HG03060 (cell line): ENCODE measurements around the gene ZNF681.
"Not testable (repeated sequence)": the region's sequence is repeated elsewhere in the genome, so short reads cannot be mapped to it uniquely, and the experiment has no call there.

Source experiments
- ATAC-seq: cut with Tn5 transposase; IDR thresholded peaks from one replicate; pipeline ENCODE4 v1.9.1; 2021; ENCODE audit warnings: low read depth, moderate number of reproducible peaks; ENCODE audit not compliant: unreplicated experiment

Gene ZNF681

GRCh38 chr19:23774524-23774971 is 15.9 kb upstream of the ZNF681 start:
- ATAC-seq, result no peak

GRCh38 chr19:23774106-23774505 is 15.4 kb upstream of the ZNF681 start:
- ATAC-seq, result no peak

- ATAC-seq, result no peak
These were observed 14.0 kb upstream of the ZNF681 start for GRCh38 chr19:23772675-23773063.

GRCh38 chr19:23771761-23772674 is 13.3 kb upstream of the ZNF681 start:
- ATAC-seq, result no peak

GRCh38 chr19:23771316-23771715 is 12.6 kb upstream of the ZNF681 start:
- no peak for ATAC-seq

- no peak for ATAC-seq
These were observed 12.1 kb upstream of the ZNF681 start for GRCh38 chr19:23770672-23771250.

GRCh38 chr19:23769691-23770468 is 11.2 kb upstream of the ZNF681 start:
- ATAC-seq, result no peak

GRCh38 chr19:23766951-23767350 is 8.3 kb upstream of the ZNF681 start:
- ATAC-seq, result no peak

GRCh38 chr19:23764781-23765180 is 6.1 kb upstream of the ZNF681 start:
- ATAC-seq, result no peak

- ATAC-seq, result no peak
These were observed 4.4 kb upstream of the ZNF681 start for GRCh38 chr19:23762884-23763711.

- no peak for ATAC-seq
These were observed 3.8 kb upstream of the ZNF681 start for GRCh38 chr19:23762548-23762883.

- ATAC-seq, result not testable (repeated sequence)
These were observed 1.6 kb upstream of the ZNF681 start for GRCh38 chr19:23760326-23760725.

- ATAC-seq, result not testable (repeated sequence)
These were observed 15.0 kb downstream of the ZNF681 start for GRCh38 chr19:23743633-23744232.

GRCh38 chr19:23730729-23731465 is 27.8 kb downstream of the ZNF681 start:
- ATAC-seq, result not testable (repeated sequence)

- not testable (repeated sequence) for ATAC-seq
These were observed 34.5 kb downstream of the ZNF681 start for GRCh38 chr19:23724161-23724560.

- ATAC-seq, result no peak
These were observed 39.9 kb downstream of the ZNF681 start for GRCh38 chr19:23718802-23719201.

- ATAC-seq, result no peak
These were observed 41.9 kb downstream of the ZNF681 start for GRCh38 chr19:23716792-23717191.

- no peak for ATAC-seq
These were observed 49.3 kb downstream of the ZNF681 start for GRCh38 chr19:23709347-23709746.

GRCh38 chr19:23706657-23707056 is 52.0 kb downstream of the ZNF681 start:
- ATAC-seq, result no peak
